Activated CD4-positive, CD25-positive, alpha-beta regulatory T cell (primary cell): ENCODE data around the gene LRRC75B.
"Not testable (repeated sequence)": the region's sequence is repeated elsewhere in the genome, so short reads cannot be mapped to it uniquely, and the experiment has no call there.

Experiments used
- DNase-seq, 4 experiments: peaks; one replicate each; lab custom pipeline; 2025; lab: John Stamatoyannopoulos, UW

LRRC75B gene

GRCh38 chr22:24602105-24602749 lies 9.4 kb upstream of the LRRC75B start:
- DNase-seq: not testable (repeated sequence)

GRCh38 chr22:24601217-24602104 lies 8.6 kb upstream of the LRRC75B start:
- no peak for DNase-seq

- DNase-seq: not testable (repeated sequence)
Measured at GRCh38 chr22:24599958-24600715, 7.3 kb upstream of the LRRC75B start.

- no peak for DNase-seq
Measured at GRCh38 chr22:24599514-24599913, 6.6 kb upstream of the LRRC75B start.

GRCh38 chr22:24597076-24597475 lies 4.2 kb upstream of the LRRC75B start:
- DNase-seq: not testable (repeated sequence)

- no peak for DNase-seq
Measured at GRCh38 chr22:24595863-24596262, 3.0 kb upstream of the LRRC75B start.

- DNase-seq: no peak
Measured at GRCh38 chr22:24595228-24595627, 2.4 kb upstream of the LRRC75B start.

- no peak for DNase-seq
Measured at GRCh38 chr22:24594569-24595120, 1.8 kb upstream of the LRRC75B start.

GRCh38 chr22:24593836-24594568 lies 1.1 kb upstream of the LRRC75B start:
- DNase-seq: no peak

- not testable (repeated sequence) for DNase-seq
Measured at GRCh38 chr22:24593559-24593835, 624 bp upstream of the LRRC75B start.

- no peak for DNase-seq
Measured at GRCh38 chr22:24592058-24592850, 619 bp downstream of the LRRC75B start.

- DNase-seq: no peak
Measured at GRCh38 chr22:24591286-24591830, 1.5 kb downstream of the LRRC75B start.

- no peak for DNase-seq
Measured at GRCh38 chr22:24590596-24591173, 2.2 kb downstream of the LRRC75B start.

GRCh38 chr22:24589518-24590030 lies 3.3 kb downstream of the LRRC75B start:
- DNase-seq: no peak

- no peak for DNase-seq
Measured at GRCh38 chr22:24588757-24589481, 4.0 kb downstream of the LRRC75B start.

- DNase-seq: no peak
Measured at GRCh38 chr22:24588381-24588756, 4.5 kb downstream of the LRRC75B start.

GRCh38 chr22:24587948-24588347 lies 4.9 kb downstream of the LRRC75B start:
- no peak for DNase-seq

GRCh38 chr22:24587251-24587650 lies 5.6 kb downstream of the LRRC75B start:
- no peak for DNase-seq

GRCh38 chr22:24585927-24586546 lies 6.8 kb downstream of the LRRC75B start:
- DNase-seq: no peak
